Lung (tissue), 12 donors: ENCODE measurements around the gene CD7. TPM values are rescaled to one million over a fixed set of nuclear protein-coding genes. Genes with fewer than 3 reads are reported as not detected.
A peak's percentile ranks its signal among the peaks of the same experiment; 100 is the strongest.

Source experiments
- ATAC-seq: fragments of 200-7000 bp; cut with Tn5 transposase; one replicate; pipeline ENCODE4 v1.9.1; 2020; ENCODE audit warnings: moderate number of reproducible peaks; ENCODE audit not compliant: insufficient read depth, low FRiP score
- DNase-seq, 3 donors: peaks; one replicate each; pipeline ENCODE4 v3.0.0-alpha.2; 2013 to 2017
- H3K27ac ChIP-seq, 2 donors: one replicate each; pipeline ENCODE4 v1.5.1; 2013; ENCODE audit warnings: mild to moderate bottlenecking in 2 of 2, moderate library complexity in 2 of 2, control low read depth in 1 of 2, inconsistent platforms in 1 of 2, low read depth in 1 of 2, low read length in 1 of 2
- H3K27me3 ChIP-seq, 3 donors: one replicate each; pipeline ENCODE4 v1.5.1; 2013; ENCODE audit warnings: low read length in 2 of 3; ENCODE audit not compliant: control insufficient read depth in 3 of 3, insufficient read depth in 3 of 3
- H3K36me3 ChIP-seq, 4 donors: one replicate each; pipeline ENCODE4 v1.5.1; 2013; ENCODE audit warnings: low read length in 4 of 4, mild to moderate bottlenecking in 1 of 4, moderate library complexity in 1 of 4; ENCODE audit not compliant: control insufficient read depth in 4 of 4, insufficient read depth in 4 of 4
- H3K4me1 ChIP-seq, 5 donors: one replicate each; pipeline ENCODE4 v1.5.1; 2013; ENCODE audit warnings: low read length in 5 of 5, mild to moderate bottlenecking in 2 of 5, moderate library complexity in 1 of 5; ENCODE audit not compliant: control insufficient read depth in 5 of 5, insufficient read depth in 5 of 5
- H3K4me3 ChIP-seq: one replicate; pipeline ENCODE4 v1.5.1; 2013; ENCODE audit warnings: mild to moderate bottlenecking, control low read depth, moderate library complexity
- H3K9ac ChIP-seq, 2 donors: one replicate each; pipeline ENCODE4 v1.5.1; 2013; ENCODE audit warnings: low read length in 2 of 2, control low read depth in 1 of 2; ENCODE audit not compliant: insufficient read depth in 1 of 2
- H3K9me3 ChIP-seq, 4 donors: one replicate each; pipeline ENCODE4 v1.5.1; 2013; ENCODE audit warnings: low read length in 3 of 4, mild to moderate bottlenecking in 1 of 4, moderate library complexity in 1 of 4; ENCODE audit not compliant: control insufficient read depth in 4 of 4, insufficient read depth in 3 of 4
- WGBS, 2 donors: extraction: QIAGEN DNeasy Blood & Tissue Kit; methylation state at CpG; one replicate each; pipeline ENCODE4 v1.1.7; 2013; 5-methylcytosine and 5-hydroxymethylcytosine counted together
- polyA plus RNA-seq, 2 donors: library from polyadenylated mRNA; stranded (reverse); fragments of 200-250 nt; gene quantifications; one replicate each; pipeline ENCODE4 v1.2.1, GENCODE V29; 2013
- total RNA-seq, 2 donors: library from RNA; depleted of rRNA in 1 of 2; stranded (reverse); fragments of >200 nt in 1 of 2; gene quantifications; one replicate each; pipeline ENCODE4 v1.2.1, GENCODE V29; 2014 to 2021
- TF ChIP-seq, protein P1 (sequence below): IDR thresholded peaks from 2 replicates; pipeline ENCODE4 v1.5.1; 2012; ENCODE audit warnings: mild to moderate bottlenecking; ENCODE audit errors: control extremely low read depth, extremely low read depth
- donor health status: control.
- donor health status: control.
- donor health status: Bipolar disorder and iron deficiency.
- donor health status: healthy.
- donor health status: DM: yes; HTN: yes; CAD: no.

CD7 gene
- total and polyA plus RNA-seq, 4 donors = 2.3 to 10.7 (median 6.1) TPM

DNA sequence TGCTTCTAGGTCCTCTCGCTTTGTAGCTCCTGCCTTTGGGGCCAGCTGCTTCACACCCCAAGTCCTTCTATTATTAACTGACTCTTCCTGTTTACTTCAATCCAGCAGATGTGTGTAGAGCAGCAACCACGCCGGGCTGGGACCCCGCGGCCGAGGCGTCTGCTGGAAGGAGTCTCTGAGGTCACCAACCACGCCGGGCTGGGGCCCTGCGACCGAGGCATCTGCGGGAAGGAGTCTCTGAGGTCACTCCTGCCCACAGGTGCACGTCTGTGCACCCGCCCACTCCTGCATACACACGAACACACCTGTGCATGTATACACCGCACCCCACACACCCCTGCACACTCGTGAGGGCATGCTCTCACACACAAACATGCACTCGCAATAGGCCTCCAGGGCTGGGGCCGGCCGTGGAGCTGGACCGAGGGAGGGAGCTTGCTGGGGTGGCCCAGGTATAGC, 33.9 kb upstream of the CD7 start:
- Histone ChIP-seq H3K9ac (no peak overlapping the region), H3K9me3 (no peaks in the 10 kb centered on the region), H3K36me3 (no peaks in the 10 kb centered on the region), H3K27ac (no peak overlapping the region), H3K4me3 (no peak overlapping the region), H3K27me3 (peaks cover 0 to 4% (median 0%) of the 10 kb centered on the region in 3 donors), H3K4me1 (peaks cover 0 to 7% (median 4%) of the 10 kb centered on the region in 5 donors)
- DNase-seq = peak in 1 of 3 donors; percentile 32
- ATAC-seq = no peak
- WGBS, 2 donors = 43 to 54% methylated on average over 21 of the region's 21 CpGs
- TF ChIP-seq, protein P1, sequence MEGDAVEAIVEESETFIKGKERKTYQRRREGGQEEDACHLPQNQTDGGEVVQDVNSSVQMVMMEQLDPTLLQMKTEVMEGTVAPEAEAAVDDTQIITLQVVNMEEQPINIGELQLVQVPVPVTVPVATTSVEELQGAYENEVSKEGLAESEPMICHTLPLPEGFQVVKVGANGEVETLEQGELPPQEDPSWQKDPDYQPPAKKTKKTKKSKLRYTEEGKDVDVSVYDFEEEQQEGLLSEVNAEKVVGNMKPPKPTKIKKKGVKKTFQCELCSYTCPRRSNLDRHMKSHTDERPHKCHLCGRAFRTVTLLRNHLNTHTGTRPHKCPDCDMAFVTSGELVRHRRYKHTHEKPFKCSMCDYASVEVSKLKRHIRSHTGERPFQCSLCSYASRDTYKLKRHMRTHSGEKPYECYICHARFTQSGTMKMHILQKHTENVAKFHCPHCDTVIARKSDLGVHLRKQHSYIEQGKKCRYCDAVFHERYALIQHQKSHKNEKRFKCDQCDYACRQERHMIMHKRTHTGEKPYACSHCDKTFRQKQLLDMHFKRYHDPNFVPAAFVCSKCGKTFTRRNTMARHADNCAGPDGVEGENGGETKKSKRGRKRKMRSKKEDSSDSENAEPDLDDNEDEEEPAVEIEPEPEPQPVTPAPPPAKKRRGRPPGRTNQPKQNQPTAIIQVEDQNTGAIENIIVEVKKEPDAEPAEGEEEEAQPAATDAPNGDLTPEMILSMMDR = no peak

DNA sequence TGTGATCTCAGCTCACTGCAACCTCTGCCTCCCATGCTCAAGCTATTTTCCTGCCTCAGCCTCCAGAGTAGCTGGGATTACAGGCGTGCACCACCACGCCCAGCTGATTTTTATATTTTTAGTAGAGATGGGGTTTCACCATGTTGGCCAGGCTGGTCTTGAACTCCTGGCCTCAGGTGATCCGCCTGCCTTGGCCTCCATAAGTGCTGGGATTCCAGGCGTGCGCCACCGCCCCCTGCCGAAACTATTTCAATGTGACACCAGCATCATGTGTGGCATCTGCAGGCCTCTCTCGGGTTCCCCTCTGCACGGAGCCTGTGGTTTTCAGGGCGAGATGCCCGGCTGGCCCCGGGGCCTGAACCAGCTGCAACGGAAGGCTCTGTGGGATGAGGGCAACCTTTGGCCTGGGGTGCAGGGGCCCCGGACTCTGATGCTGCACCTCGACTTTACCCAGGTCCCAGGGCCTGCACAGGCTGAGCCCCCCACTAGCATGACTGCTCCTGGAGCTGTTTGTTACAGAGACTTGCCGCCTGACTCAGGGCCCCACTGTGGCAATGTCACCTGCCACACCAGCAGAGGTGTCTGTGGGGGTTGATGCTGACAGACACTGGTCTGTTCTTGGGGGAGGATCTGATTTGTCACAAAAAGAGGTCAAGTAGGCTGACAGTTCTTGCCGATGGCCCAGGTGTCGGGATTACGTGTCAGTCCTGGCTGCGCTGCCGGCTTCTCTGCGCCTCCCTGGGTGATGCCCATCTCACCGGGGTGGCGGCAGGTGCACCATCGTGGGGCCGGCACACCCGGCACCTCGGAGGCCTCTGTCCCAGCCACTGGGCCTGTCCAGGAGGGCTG, 33.0 kb upstream of the CD7 start:
- peaks cover 0 to 4% (median 0%) of the 10 kb centered on the region in 3 donors for H3K27me3 ChIP-seq
- TF ChIP-seq, protein P1 = no peak
- 84 to 85% methylated on average over 28 of the region's 28 CpGs for WGBS, 2 donors
- no peaks in the 10 kb centered on the region for H3K9me3 ChIP-seq
- no peak for DNase-seq
- H3K9ac ChIP-seq = no peak overlapping the region
- no peak overlapping the region for H3K27ac ChIP-seq
- H3K4me3 ChIP-seq = no peak overlapping the region
- H3K36me3 ChIP-seq = no peaks in the 10 kb centered on the region
- peaks cover 0 to 7% (median 4%) of the 10 kb centered on the region in 5 donors for H3K4me1 ChIP-seq
- no peak for ATAC-seq

DNA sequence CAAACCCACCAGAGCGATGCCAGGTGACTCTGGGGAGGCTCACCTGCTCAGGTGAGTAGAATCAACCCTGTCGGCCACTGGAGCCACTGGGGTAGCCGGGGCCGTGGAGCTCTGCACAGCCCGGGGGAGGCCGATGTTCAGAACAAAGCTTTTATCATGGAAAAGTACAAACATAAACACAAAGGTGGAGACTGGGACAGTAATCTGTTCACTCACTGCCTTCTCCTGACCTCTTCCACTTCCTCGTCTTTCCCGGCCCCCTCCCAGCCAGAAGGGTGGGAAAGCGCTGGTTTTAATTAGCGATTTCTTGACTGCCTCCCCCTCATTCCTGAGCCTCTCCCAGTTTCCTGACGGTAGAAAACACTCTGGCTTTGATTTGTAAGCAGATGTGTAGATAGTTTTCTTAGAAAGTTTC, 31.9 kb upstream of the CD7 start:
- Histone ChIP-seq H3K27ac (no peak overlapping the region), H3K9ac (no peak overlapping the region), H3K27me3 (peaks cover 0 to 4% (median 0%) of the 10 kb centered on the region in 3 donors), H3K4me1 (peaks cover 0 to 15% (median 4%) of the 10 kb centered on the region in 5 donors), H3K4me3 (no peak overlapping the region), H3K9me3 (no peaks in the 10 kb centered on the region), H3K36me3 (no peaks in the 10 kb centered on the region)
- WGBS, 2 donors = 38 to 75% methylated on average over 11 of the region's 11 CpGs
- no peak for DNase-seq
- TF ChIP-seq, protein P1 = no peak
- no peak for ATAC-seq
